DND-41 (cell line): ENCODE measurements around the gene CNIH2.
"Not testable (repeated sequence)": the region's sequence is repeated elsewhere in the genome, so short reads cannot be mapped to it uniquely, and the experiment has no call there.

ENCODE experiments used
- ATAC-seq: fragments of 200-7000 bp; cut with Tn5 transposase; 3 replicates; pipeline ENCODE4 v1.9.1; 2021; ENCODE audit warnings: low read depth; ENCODE audit not compliant: insufficient read depth
- DNase-seq: peaks from one replicate; pipeline ENCODE4 v3.0.0-alpha.2; 2020
- H2AFZ ChIP-seq: 2 replicates; pipeline ENCODE4 v1.6.0; 2012; ENCODE audit warnings: low read depth, low read length
- H3K27ac ChIP-seq: 2 replicates; pipeline ENCODE4 v1.5.1; 2012; ENCODE audit warnings: low read length, inconsistent platforms
- H3K27me3 ChIP-seq: fragments of 200-600 bp; sonication (generic); 2 replicates; pipeline ENCODE4 v1.6.0; 2012; ENCODE audit warnings: low read length, mild to moderate bottlenecking, inconsistent platforms; ENCODE audit not compliant: insufficient read depth, poor library complexity
- H3K36me3 ChIP-seq: 2 replicates; pipeline ENCODE4 v1.5.1; 2012; ENCODE audit warnings: low read length, inconsistent platforms; ENCODE audit not compliant: insufficient read depth
- H3K4me1 ChIP-seq: 2 replicates; pipeline ENCODE4 v1.5.1; 2012; ENCODE audit warnings: mild to moderate bottlenecking, low read length; ENCODE audit not compliant: insufficient read depth
- H3K4me2 ChIP-seq: 2 replicates; pipeline ENCODE4 v1.6.0; 2012; ENCODE audit warnings: mild to moderate bottlenecking, moderate library complexity, low read length, inconsistent platforms; ENCODE audit not compliant: insufficient read depth
- H3K4me3 ChIP-seq, 2 experiments: fragments of 200-600 bp in 1 of 2; shearing (Covaris generic) in 1 of 2; 2 replicates each; pipeline ENCODE4 v1.5.1; 2012 to 2016; ENCODE audit warnings: inconsistent platforms in 2 of 2, low read length in 2 of 2, mild to moderate bottlenecking in 2 of 2, low read depth in 1 of 2, moderate library complexity in 1 of 2
- H3K79me2 ChIP-seq: 2 replicates; pipeline ENCODE4 v1.6.0; 2012; ENCODE audit warnings: low read length, inconsistent platforms; ENCODE audit not compliant: insufficient read depth
- H3K9ac ChIP-seq: 2 replicates; pipeline ENCODE4 v1.6.0; 2012; ENCODE audit warnings: low read depth, mild to moderate bottlenecking, inconsistent platforms, low read length, moderate library complexity
- H3K9me3 ChIP-seq: 2 replicates; pipeline ENCODE4 v1.5.1; 2012; ENCODE audit warnings: low read length, moderate library complexity, mild to moderate bottlenecking, inconsistent platforms; ENCODE audit not compliant: insufficient read depth, severe bottlenecking
- H4K20me1 ChIP-seq: 2 replicates; pipeline ENCODE4 v1.6.0; 2012; ENCODE audit warnings: low read length; ENCODE audit not compliant: insufficient read depth
- CTCF ChIP-seq: IDR thresholded peaks from 2 replicates; pipeline ENCODE4 v1.5.1; 2012; ENCODE audit warnings: borderline replicate concordance, low read length, moderate library complexity, mild to moderate bottlenecking; ENCODE audit not compliant: poor library complexity, severe bottlenecking; ENCODE audit errors: extremely low read depth
- EZH2 ChIP-seq: IDR thresholded peaks from 3 replicates; pipeline ENCODE4 v1.6.1; 2012; ENCODE audit warnings: borderline replicate concordance, low read depth, mild to moderate bottlenecking, moderate library complexity, low read length, inconsistent platforms; ENCODE audit not compliant: severe bottlenecking

Gene CNIH2

GRCh38 chr11:66275984-66276612 is 1.9 kb upstream of the CNIH2 start:
- H3K27me3 ChIP-seq = no peaks in the 10 kb centered on the region
- no peak for ATAC-seq
- no peaks in the 10 kb centered on the region for H3K9me3 ChIP-seq
- DNase-seq = no peak
- no peak overlapping the region for H2AFZ ChIP-seq
- H4K20me1 ChIP-seq = peaks cover 64% of the 10 kb centered on the region
- no peak overlapping the region for H3K4me2 ChIP-seq
- TF ChIP-seq CTCF (no peak), EZH2 (no peak)
- peaks cover 8% of the 10 kb centered on the region for H3K79me2 ChIP-seq
- peaks cover 13% of the 10 kb centered on the region for H3K4me1 ChIP-seq
- no peak overlapping the region for H3K27ac ChIP-seq
- H3K4me3 ChIP-seq = no peak overlapping the region
- H3K36me3 ChIP-seq = peaks cover 49% of the 10 kb centered on the region
- H3K9ac ChIP-seq = no peak overlapping the region

DNA sequence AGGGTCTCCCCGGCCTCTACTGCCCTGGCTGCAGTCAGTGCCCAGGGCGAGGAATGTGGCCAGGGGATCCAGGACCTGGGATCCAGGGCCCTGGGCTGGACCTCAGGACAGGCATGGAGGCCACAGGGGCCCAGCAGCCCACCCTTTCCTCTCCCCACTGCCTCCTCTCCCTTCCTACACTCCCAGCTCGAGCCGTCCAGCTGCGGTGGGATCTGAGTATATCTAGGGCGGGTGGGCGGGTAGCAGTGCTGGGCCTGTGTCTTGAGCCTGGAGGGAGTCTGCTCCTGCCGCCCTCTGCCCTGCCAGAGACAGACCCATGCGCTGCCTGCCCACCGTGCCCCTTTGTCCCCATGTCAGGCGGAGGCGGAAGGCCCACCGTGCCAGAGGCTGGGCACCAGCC is 1.4 kb upstream of the CNIH2 start:
- Histone ChIP-seq H3K4me1 (peaks cover 13% of the 10 kb centered on the region), H3K36me3 (peaks cover 47% of the 10 kb centered on the region), H4K20me1 (peaks cover 65% of the 10 kb centered on the region)
- H3K9me3 ChIP-seq, DNase-seq, H2AFZ ChIP-seq, ATAC-seq, H3K4me2 ChIP-seq, H3K4me3 ChIP-seq, H3K9ac ChIP-seq, H3K27ac ChIP-seq, H3K79me2 ChIP-seq, H3K27me3 ChIP-seq: not testable (repeated sequence)

DNA sequence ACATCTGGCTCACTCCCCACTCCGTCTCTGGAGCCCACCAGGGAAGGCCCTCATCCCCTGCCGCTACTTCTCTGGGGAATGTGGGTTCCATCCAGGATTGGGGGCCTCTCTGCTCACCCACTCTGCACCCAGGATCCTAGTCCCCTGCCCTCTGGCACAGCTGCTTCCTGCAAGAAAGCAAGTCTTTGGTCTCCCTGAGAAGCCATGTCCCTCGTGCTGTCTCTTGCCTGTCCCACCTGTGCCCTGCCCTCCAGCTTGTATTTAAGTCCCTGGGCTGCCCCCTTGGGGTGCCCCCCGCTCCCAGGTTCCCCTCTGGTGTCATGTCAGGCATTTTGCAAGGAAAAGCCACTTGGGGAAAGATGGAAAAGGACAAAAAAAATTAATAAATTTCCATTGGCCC is 911 bp upstream of the CNIH2 start:
- not testable (repeated sequence) for H3K4me2 ChIP-seq, H2AFZ ChIP-seq, DNase-seq, H3K4me3 ChIP-seq, H3K27ac ChIP-seq, H3K27me3 ChIP-seq, H3K9me3 ChIP-seq, H3K79me2 ChIP-seq, H3K9ac ChIP-seq
- peak; percentile 15; the same call in 1 of the 3 replicates for ATAC-seq
- peaks cover 43% of the 10 kb centered on the region for H3K36me3 ChIP-seq
- peaks cover 14% of the 10 kb centered on the region for H3K4me1 ChIP-seq
- peaks cover 65% of the 10 kb centered on the region for H4K20me1 ChIP-seq

DNA sequence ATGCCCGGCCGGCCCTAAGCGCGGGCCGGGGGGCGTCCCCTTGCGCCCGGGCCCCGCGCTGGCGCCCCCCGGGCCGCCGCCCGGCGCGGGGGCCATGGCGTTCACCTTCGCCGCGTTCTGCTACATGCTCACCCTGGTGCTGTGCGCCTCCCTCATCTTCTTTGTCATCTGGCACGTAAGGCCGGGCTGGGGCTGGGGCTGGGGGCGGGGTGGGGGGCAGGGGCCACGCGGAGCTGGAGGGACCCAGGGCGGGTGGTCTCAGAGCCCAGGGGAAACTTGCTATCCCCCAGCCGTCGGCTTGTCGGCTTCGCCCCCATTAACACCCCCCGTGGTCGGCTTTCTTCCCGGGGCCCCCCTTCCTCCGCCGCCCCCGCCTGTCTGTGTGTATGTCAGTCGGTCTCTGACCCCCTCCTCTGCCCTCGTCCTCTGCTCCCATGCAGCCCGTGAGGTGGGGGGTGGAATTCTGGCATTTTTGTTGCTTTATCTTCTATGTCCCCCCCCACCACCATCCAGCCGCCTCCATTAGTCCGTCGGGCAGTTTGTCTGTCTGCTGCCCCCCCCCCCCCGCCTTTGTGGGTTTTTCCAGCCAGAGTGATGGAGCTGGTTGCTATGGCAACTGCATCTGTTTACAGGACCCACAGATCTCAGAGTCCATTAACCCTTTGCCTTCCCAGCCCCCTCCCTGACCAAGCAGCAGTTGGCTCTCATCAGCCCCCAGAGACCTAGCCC is 552 bp downstream of the CNIH2 start:
- no peak overlapping the region for H2AFZ ChIP-seq

More for the DNA sequence above, 552 bp downstream of the CNIH2 start:
- Histone ChIP-seq H3K4me3 (peak overlapping the region in 1 of 2 experiments; percentile 27; a peak in 1 of 4 replicates), H3K4me2 (peak overlapping the region; percentile 42; the same call in 1 of the 2 replicates), H3K4me1 (peaks cover 26% of the 10 kb centered on the region), H3K9me3 (no peaks in the 10 kb centered on the region), H3K79me2 (no peaks in the 10 kb centered on the region), H3K27ac (no peak overlapping the region), H3K36me3 (peaks cover 28% of the 10 kb centered on the region), H3K9ac (no peak overlapping the region), H3K27me3 (no peaks in the 10 kb centered on the region), H4K20me1 (peaks cover 61% of the 10 kb centered on the region)
- DNase-seq (no peak), ATAC-seq (no peak)
- TF ChIP-seq EZH2 = no peak
